Right lobe of liver (tissue), 6 donors: Measurements from ENCODE around the gene TSPAN4. TPM values are rescaled to one million over a fixed set of nuclear protein-coding genes. Genes with fewer than 3 reads are reported as not detected.

Source experiments
- ATAC-seq, 4 donors: fragments of 200-7000 bp; cut with Tn5 transposase; one replicate each; pipeline ENCODE4 v1.9.1; 2020; ENCODE audit warnings: mild to moderate bottlenecking in 4 of 4, moderate library complexity in 4 of 4
- DNase-seq, 3 donors: peaks; one replicate each; pipeline ENCODE4 v3.0.0-alpha.2; 2020
- H3K27ac ChIP-seq, 3 donors: fragments of 200-600 bp; one replicate each; pipeline ENCODE4 v1.8.0; 2022
- H3K27me3 ChIP-seq, 2 donors: fragments of 200-600 bp; one replicate each; pipeline ENCODE4 v1.8.0; 2022
- H3K36me3 ChIP-seq, 4 donors: fragments of 200-600 bp; sonication (generic) in 1 of 4; one replicate each; pipeline versions ENCODE4 v1.5.1 to v1.8.0; 2017 to 2022; ENCODE audit warnings: control low read depth in 1 of 4
- H3K4me1 ChIP-seq, 4 donors: fragments of 200-600 bp; sonication (generic) in 1 of 4; one replicate each; pipeline versions ENCODE4 v1.5.1 to v1.8.0; 2017 to 2022; ENCODE audit warnings: control low read depth in 1 of 4
- H3K4me3 ChIP-seq, 3 donors: fragments of 200-600 bp; one replicate each; pipeline ENCODE4 v1.8.0; 2022
- H3K9me3 ChIP-seq, 4 donors: fragments of 200-600 bp; sonication (generic) in 1 of 4; one replicate each; pipeline versions ENCODE4 v1.5.1 to v1.8.0; 2017 to 2022; ENCODE audit warnings: control low read depth in 1 of 4
- POLR2A ChIP-seq: fragments of 450-650 bp; IDR thresholded peaks from one replicate; pipeline ENCODE4 v1.6.1; 2017; ENCODE audit warnings: antibody characterized with exemption, mild to moderate bottlenecking
- WGBS: methylation state at CpG from one replicate; pipeline ENCODE4 v1.1.6; 2018; ENCODE audit warnings: low coverage, low lambda C conversion rate; ENCODE audit not compliant: insufficient coverage; ENCODE audit errors: missing lambda C conversion rate; 5-methylcytosine and 5-hydroxymethylcytosine counted together
- intact Hi-C, 2 donors: fragments of 100-400 bp; cut with DNase I; formaldehyde crosslinking; loops; one replicate each; pipeline versions ENCODE4 v1.11.2 to v1.14.1; 2022
- total RNA-seq, 6 experiments: library from RNA; depleted of rRNA in 2 of 6; stranded (reverse); fragments of >200 nt in 2 of 6; fragmentation: NEBNext Ultra II Directional in 3 of 6; extraction: Animal tissue kit (Norgen Biotek cat#: 25700) in 3 of 6; gene quantifications; one replicate each; pipeline versions ENCODE4 v1.1.0 to v1.2.4, GENCODE V29; 2016 to 2023
- TF ChIP-seq, protein P1 (sequence below), 4 donors: fragments of 200-600 bp in 3 of 4; fragments of 450-650 bp in 1 of 4; IDR thresholded peaks; one replicate each; pipeline versions ENCODE4 v1.5.1 to v1.8.0; 2016 to 2022; ENCODE audit warnings: antibody characterized with exemption in 4 of 4, mild to moderate bottlenecking in 2 of 4
- donor health status: DM: no; HTN: yes; CAD: no.
- donor health status: DM: no; HTN: no; CAD: no.
- donor health status: DM: no; HTN: no; CAD: no.
- donor health status: DM: no; HTN: yes; CAD: no.
- donor health status: DM: no; HTN: yes; CAD: no.

Gene TSPAN4
- total RNA-seq, 6 experiments from 2014 or later, result 14.9 to 80.6 (median 30.5) TPM

DNA sequence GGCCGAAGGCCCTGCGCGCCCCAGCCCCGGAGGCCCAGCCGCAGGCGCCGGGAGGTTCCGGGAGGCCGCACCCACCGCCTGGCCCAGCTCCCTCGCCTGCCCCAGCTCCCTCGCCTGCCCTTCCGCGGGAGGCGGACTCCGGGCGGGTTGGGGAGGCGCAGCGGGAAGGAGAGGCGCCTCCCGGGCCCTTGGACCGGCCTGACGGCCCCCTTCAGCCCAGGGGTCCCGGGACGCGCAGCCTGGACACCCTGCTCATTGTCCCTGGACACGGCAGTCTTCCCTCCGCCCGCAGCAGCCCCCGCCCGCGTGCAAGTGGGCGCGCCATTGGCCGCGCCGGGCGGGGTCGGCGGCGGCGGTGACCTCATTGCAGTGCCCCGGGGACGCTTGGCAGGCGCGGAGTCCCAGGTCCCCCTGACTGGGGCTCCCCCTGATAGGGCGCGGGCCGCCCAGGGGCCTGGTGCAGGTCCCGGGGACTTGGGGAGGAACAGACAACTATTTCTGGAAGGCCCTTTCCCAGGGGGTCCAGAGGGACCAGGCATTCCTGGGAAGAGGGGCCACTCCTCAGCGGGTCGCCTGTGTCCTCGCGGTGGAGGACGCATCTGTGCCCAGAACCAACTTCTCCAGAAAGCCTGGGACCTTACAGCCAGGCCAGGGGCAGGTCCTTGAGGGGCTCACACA lies 9.4 kb upstream of the TSPAN4 start:
- DNase-seq (peak in 1 of 3 donors; percentile 73), ATAC-seq (peak; percentile 1 to 19 (median 9))
- Histone ChIP-seq H3K4me1 (peaks cover 0 to 56% (median 25%) of the 10 kb centered on the region in 4 donors), H3K27ac (peak overlapping the region; percentile 4 to 82 (median 63)), H3K9me3 (no peaks in the 10 kb centered on the region), H3K27me3 (no peaks in the 10 kb centered on the region), H3K4me3 (peak overlapping the region; percentile 75 to 85 (median 84)), H3K36me3 (peaks cover 0 to 13% (median 7%) of the 10 kb centered on the region in 4 donors)
- intact Hi-C loops, result no loop called here
- TF ChIP-seq POLR2A, result peak; percentile 54
- TF ChIP-seq, protein P1, sequence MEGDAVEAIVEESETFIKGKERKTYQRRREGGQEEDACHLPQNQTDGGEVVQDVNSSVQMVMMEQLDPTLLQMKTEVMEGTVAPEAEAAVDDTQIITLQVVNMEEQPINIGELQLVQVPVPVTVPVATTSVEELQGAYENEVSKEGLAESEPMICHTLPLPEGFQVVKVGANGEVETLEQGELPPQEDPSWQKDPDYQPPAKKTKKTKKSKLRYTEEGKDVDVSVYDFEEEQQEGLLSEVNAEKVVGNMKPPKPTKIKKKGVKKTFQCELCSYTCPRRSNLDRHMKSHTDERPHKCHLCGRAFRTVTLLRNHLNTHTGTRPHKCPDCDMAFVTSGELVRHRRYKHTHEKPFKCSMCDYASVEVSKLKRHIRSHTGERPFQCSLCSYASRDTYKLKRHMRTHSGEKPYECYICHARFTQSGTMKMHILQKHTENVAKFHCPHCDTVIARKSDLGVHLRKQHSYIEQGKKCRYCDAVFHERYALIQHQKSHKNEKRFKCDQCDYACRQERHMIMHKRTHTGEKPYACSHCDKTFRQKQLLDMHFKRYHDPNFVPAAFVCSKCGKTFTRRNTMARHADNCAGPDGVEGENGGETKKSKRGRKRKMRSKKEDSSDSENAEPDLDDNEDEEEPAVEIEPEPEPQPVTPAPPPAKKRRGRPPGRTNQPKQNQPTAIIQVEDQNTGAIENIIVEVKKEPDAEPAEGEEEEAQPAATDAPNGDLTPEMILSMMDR (IDR thresholded peaks at IDR 0.05), result no peak
- no CpG with 5 or more reads among the region's 55 CpGs for WGBS

- ATAC-seq, result no peak
- whole genome bisulfite sequencing, result 28% methylated on average over 4 of the region's 9 CpGs
Observed at GRCh38 chr11:833849-834311, 8.8 kb upstream of the TSPAN4 start.

DNA sequence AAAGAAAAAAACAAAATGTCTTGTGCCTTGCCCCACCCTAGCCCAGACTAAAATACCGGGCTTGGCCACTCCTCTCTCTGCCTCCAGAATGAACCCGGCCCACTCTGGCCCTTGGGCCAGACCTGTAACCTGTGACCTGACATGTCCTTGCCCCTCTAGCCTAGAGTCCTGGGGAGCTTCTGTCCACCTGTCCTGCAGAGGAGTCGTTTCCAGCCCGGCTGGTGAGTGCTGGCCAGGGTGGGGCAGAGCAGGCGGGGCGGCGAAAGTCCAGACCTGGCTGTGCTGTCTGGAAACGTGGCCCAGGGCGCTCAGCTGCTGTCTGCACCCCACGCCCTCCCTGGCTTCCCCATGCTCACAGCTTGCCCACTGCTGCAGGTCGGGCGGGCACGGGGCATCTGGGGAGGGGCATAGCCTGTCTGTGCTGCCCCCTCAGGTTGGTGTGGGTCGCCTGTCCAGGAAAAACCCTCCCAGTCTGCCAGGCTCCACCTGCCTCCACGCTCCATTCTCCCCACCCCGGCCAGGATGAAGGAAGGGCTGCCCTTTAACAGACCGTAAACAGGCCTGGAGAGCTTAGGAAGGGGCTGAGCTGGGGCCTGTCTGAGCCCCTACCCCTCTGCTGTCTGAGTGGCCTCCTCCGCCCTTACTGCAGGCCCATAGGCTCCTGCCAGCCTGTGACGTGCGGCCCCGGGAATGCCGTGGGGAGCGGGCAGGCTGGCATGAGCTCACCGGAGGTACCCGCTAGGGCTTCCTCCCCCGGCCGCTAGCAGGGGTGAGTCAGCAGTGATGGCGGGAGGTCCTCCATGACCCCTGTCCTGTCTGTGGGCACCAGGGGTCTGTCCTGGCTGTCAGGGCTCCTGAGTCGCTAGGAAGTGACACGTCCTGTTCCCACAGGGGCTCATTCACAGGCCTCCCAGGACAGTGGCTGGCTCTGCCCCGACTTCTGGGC lies 8.0 kb upstream of the TSPAN4 start:
- H3K4me3 ChIP-seq, result peak overlapping the region; percentile 75 to 85 (median 84)
- intact Hi-C loops, result no loop called here
- ATAC-seq, result peak; percentile 63 to 76 (median 72)
- H3K27ac ChIP-seq, result peak overlapping the region; percentile 53 to 83 (median 56)
- peak; percentile 65 for TF ChIP-seq POLR2A
- TF ChIP-seq, protein P1 (IDR thresholded peaks at IDR 0.05), result no peak
- peaks cover 0 to 43% (median 19%) of the 10 kb centered on the region in 4 donors for H3K4me1 ChIP-seq
- no peaks in the 10 kb centered on the region for H3K9me3 ChIP-seq
- 6% methylated on average over 9 of the region's 31 CpGs for WGBS
- H3K27me3 ChIP-seq, result no peaks in the 10 kb centered on the region
- DNase-seq, result peak; percentile 90 to 94 (median 90)
- H3K36me3 ChIP-seq, result peaks cover 0 to 26% (median 16%) of the 10 kb centered on the region in 4 donors

More at GRCh38 chr11:833849-834311, 8.8 kb upstream of the TSPAN4 start:
- Histone ChIP-seq H3K4me1 (peaks cover 0 to 51% (median 24%) of the 10 kb centered on the region in 4 donors), H3K27me3 (no peaks in the 10 kb centered on the region), H3K27ac (peak overlapping the region; percentile 4 to 82 (median 53)), H3K36me3 (peaks cover 0 to 19% (median 10%) of the 10 kb centered on the region in 4 donors), H3K9me3 (no peaks in the 10 kb centered on the region), H3K4me3 (peak overlapping the region; percentile 75 to 85 (median 84))
- no peak for DNase-seq
- intact Hi-C loops, result no loop called here
- no peak for TF ChIP-seq POLR2A
- TF ChIP-seq, protein P1 (IDR thresholded peaks at IDR 0.05), result no peak

DNA sequence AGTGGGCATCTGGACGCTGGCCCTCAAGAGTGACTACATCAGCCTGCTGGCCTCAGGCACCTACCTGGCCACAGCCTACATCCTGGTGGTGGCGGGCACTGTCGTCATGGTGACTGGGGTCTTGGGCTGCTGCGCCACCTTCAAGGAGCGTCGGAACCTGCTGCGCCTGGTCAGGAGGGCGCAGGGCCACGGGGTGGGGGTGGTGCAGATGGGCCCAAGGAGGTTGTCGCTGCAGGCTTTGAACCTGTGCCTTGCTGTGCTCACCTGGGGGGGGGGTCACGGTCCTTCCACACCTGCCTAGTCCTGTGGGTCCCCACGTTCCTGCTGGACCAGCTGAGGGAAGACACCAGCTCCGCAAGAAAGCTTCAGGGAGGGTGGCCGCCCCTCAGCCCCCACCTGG lies 6.4 kb upstream of the TSPAN4 start:
- no peak overlapping the region for H3K27ac ChIP-seq
- no peak overlapping the region for H3K4me3 ChIP-seq
- TF ChIP-seq, protein P1 (IDR thresholded peaks at IDR 0.05), result no peak
- TF ChIP-seq POLR2A, result no peak
- H3K9me3 ChIP-seq, result no peaks in the 10 kb centered on the region
- DNase-seq, result no peak
- no peak for ATAC-seq
- H3K36me3 ChIP-seq, result peaks cover 0 to 33% (median 21%) of the 10 kb centered on the region in 4 donors
- no CpG with 5 or more reads among the region's 14 CpGs for WGBS
- intact Hi-C loops, result no loop called here
- H3K27me3 ChIP-seq, result no peaks in the 10 kb centered on the region
- H3K4me1 ChIP-seq, result peaks cover 0 to 35% (median 15%) of the 10 kb centered on the region in 4 donors
